Osteoblast (primary cell): Measurements from ENCODE around the gene SUGCT. TPM values are rescaled to one million over a fixed set of nuclear protein-coding genes. Genes with fewer than 3 reads are reported as not detected.

Experiments used
- DNase-seq: peaks from one replicate; pipeline ENCODE4 v3.0.0; 2011; ENCODE audit warnings: low spot score, mixed read lengths; ENCODE audit not compliant: insufficient read length; ENCODE audit errors: missing footprints
- H2AFZ ChIP-seq: 2 replicates; pipeline ENCODE4 v1.6.0; 2011; ENCODE audit warnings: mild to moderate bottlenecking, low read length
- H3K27ac ChIP-seq: 2 replicates; pipeline ENCODE4 v1.5.1; 2011; ENCODE audit warnings: mild to moderate bottlenecking, low read depth, low read length, moderate library complexity
- H3K27me3 ChIP-seq: 2 replicates; pipeline ENCODE4 v1.6.0; 2012; ENCODE audit warnings: mild to moderate bottlenecking, control low read depth, inconsistent platforms, low read length, moderate library complexity; ENCODE audit not compliant: insufficient read depth
- H3K36me3 ChIP-seq: 2 replicates; pipeline ENCODE4 v1.5.1; 2011; ENCODE audit warnings: mild to moderate bottlenecking, low read length, control low read depth, moderate library complexity; ENCODE audit not compliant: insufficient read depth
- H3K4me1 ChIP-seq: 2 replicates; pipeline ENCODE4 v1.5.1; 2011; ENCODE audit warnings: mild to moderate bottlenecking, low read length, control low read depth, moderate library complexity; ENCODE audit not compliant: insufficient read depth
- H3K4me2 ChIP-seq: 2 replicates; pipeline ENCODE4 v1.6.0; 2011; ENCODE audit warnings: mild to moderate bottlenecking, low read length; ENCODE audit not compliant: insufficient read depth
- H3K4me3 ChIP-seq: fragments of 200-600 bp; sonication (generic); 3 replicates; pipeline ENCODE4 v1.5.1; 2012; ENCODE audit warnings: mild to moderate bottlenecking, low read length, inconsistent platforms; ENCODE audit not compliant: insufficient read depth
- H3K79me2 ChIP-seq: 2 replicates; pipeline ENCODE4 v1.6.0; 2012; ENCODE audit warnings: mild to moderate bottlenecking, low read length, control low read depth, inconsistent platforms; ENCODE audit not compliant: insufficient read depth
- H3K9me3 ChIP-seq: 2 replicates; pipeline ENCODE4 v1.5.1; 2011; ENCODE audit warnings: low read depth, low read length, control low read depth
- H4K20me1 ChIP-seq: 2 replicates; pipeline ENCODE4 v1.6.0; 2012; ENCODE audit warnings: mild to moderate bottlenecking, low read length, control low read depth; ENCODE audit not compliant: insufficient read depth
- total RNA-seq: library from RNA; depleted of rRNA; stranded (reverse); fragments of >200 nt; gene quantifications from 2 replicates; pipeline ENCODE4 v1.2.3, GENCODE V29; 2012
- TF ChIP-seq, protein P1 (sequence below): IDR thresholded peaks from 2 replicates; pipeline ENCODE4 v1.5.1; 2011; ENCODE audit warnings: mild to moderate bottlenecking, low read depth, low read length, moderate library complexity; ENCODE audit errors: extremely low read depth

Gene SUGCT
- total RNA-seq, 1 donor, result 21.7 TPM

DNA sequence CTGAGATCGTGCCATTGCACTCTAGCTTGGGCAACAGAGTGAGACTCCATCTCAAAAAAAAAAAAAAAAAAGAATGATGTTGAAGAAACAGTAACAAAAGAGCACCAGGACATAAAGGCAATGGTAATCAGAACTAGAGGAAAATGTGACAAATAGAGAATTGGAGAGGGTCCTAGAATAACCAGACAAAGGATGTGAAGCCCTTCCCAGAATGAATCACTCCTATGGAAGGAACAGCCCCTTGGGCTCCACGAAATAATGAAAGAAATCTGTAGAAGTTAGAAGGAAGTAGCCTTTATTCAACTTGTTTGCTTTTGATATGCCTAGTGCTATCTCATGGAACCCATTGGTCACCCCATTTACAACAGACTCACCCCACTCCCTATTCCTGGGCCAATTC lies 169.2 kb downstream of the SUGCT start:
- TF ChIP-seq, protein P1, sequence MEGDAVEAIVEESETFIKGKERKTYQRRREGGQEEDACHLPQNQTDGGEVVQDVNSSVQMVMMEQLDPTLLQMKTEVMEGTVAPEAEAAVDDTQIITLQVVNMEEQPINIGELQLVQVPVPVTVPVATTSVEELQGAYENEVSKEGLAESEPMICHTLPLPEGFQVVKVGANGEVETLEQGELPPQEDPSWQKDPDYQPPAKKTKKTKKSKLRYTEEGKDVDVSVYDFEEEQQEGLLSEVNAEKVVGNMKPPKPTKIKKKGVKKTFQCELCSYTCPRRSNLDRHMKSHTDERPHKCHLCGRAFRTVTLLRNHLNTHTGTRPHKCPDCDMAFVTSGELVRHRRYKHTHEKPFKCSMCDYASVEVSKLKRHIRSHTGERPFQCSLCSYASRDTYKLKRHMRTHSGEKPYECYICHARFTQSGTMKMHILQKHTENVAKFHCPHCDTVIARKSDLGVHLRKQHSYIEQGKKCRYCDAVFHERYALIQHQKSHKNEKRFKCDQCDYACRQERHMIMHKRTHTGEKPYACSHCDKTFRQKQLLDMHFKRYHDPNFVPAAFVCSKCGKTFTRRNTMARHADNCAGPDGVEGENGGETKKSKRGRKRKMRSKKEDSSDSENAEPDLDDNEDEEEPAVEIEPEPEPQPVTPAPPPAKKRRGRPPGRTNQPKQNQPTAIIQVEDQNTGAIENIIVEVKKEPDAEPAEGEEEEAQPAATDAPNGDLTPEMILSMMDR, result no peak
- DNase-seq, result no peak
- H3K27me3 ChIP-seq, result no peaks in the 10 kb centered on the region
- no peaks in the 10 kb centered on the region for H4K20me1 ChIP-seq
- no peak overlapping the region for H3K27ac ChIP-seq
- H3K36me3 ChIP-seq, result no peaks in the 10 kb centered on the region
- H3K4me2 ChIP-seq, result no peak overlapping the region
- H3K9me3 ChIP-seq, result no peaks in the 10 kb centered on the region
- H3K4me1 ChIP-seq, result peaks cover 60% of the 10 kb centered on the region
- no peaks in the 10 kb centered on the region for H3K79me2 ChIP-seq
- no peak overlapping the region for H3K4me3 ChIP-seq
- no peak overlapping the region for H2AFZ ChIP-seq

DNA sequence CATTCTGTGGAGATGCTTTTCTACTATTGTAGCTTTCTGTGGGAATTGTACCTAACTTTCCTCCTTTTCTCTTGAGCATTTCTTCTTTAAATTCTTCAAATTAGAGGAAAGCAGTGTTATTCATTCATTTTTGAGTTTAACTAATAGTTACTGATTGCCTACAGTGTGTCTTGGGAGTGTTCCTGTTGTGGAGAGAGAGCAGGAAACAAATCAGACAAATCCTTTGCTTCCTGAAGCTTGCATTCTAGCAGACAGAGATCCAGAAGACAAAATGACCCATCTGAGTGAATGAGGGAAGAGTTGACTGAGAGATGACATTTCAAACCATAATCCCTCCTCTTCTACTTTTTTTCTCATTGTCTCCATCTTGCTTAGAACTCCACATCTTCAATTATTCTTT lies 170.4 kb downstream of the SUGCT start:
- H2AFZ ChIP-seq, result peak overlapping the region; percentile 35
- H3K4me3 ChIP-seq, result no peak overlapping the region
- H3K9me3 ChIP-seq, result no peaks in the 10 kb centered on the region
- H3K4me2 ChIP-seq, result no peak overlapping the region
- no peaks in the 10 kb centered on the region for H3K27me3 ChIP-seq
- TF ChIP-seq, protein P1, result no peak
- DNase-seq, result no peak
- H3K4me1 ChIP-seq, result peaks cover 50% of the 10 kb centered on the region
- H3K79me2 ChIP-seq, result no peaks in the 10 kb centered on the region
- peak overlapping the region; percentile 72 for H3K27ac ChIP-seq
- no peaks in the 10 kb centered on the region for H4K20me1 ChIP-seq
- no peaks in the 10 kb centered on the region for H3K36me3 ChIP-seq

DNA sequence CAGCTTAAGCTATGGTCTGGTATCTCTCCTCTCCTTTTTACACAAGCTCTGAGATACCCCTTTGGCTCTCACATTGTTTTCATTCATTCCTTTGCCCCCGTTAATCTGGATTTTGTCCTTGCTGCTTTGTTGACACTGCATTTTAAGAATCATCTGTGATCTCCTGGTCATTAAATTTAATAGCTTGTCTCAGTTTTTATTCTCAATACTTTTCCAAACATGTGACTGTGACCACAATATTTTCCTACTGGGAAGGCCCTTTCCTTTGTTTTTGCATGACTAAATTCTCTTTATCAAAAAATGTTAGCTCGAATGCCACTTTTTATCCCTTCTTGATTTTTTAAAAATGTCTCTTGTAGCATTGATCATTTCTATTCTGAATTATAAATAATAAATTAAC lies 171.2 kb downstream of the SUGCT start:
- Histone ChIP-seq H3K4me1 (peaks cover 45% of the 10 kb centered on the region), H3K36me3 (no peaks in the 10 kb centered on the region), H4K20me1 (no peaks in the 10 kb centered on the region), H3K4me2 (peak overlapping the region; percentile 36), H2AFZ (no peak overlapping the region), H3K27ac (peak overlapping the region; percentile 72), H3K4me3 (no peak overlapping the region), H3K79me2 (no peaks in the 10 kb centered on the region), H3K27me3 (no peaks in the 10 kb centered on the region), H3K9me3 (no peaks in the 10 kb centered on the region)
- TF ChIP-seq, protein P1, result no peak
- DNase-seq, result no peak

DNA sequence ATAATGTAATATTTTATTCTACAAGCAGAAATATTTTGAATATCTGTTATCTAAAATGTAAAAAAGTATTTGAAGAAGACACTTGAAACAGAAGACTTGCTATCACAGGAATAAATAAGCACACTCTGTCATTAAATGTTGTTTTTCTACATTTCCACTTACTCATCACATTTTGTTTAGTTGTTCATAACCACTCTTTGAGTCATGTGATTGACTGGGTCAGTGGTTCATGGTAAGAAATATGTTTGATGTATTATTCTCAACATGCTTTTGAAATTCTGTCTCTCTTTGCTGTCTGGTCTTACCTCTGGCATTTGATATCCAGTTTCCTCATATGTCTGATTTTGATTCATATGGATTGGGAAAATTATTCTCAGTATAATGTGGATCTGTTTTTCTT lies 171.8 kb downstream of the SUGCT start:
- peak overlapping the region; percentile 72 for H3K27ac ChIP-seq
- H2AFZ ChIP-seq, result no peak overlapping the region
- H3K79me2 ChIP-seq, result no peaks in the 10 kb centered on the region
- no peaks in the 10 kb centered on the region for H3K36me3 ChIP-seq
- H3K4me1 ChIP-seq, result peaks cover 41% of the 10 kb centered on the region
- H3K27me3 ChIP-seq, result no peaks in the 10 kb centered on the region
- H3K4me3 ChIP-seq, result no peak overlapping the region
- peak overlapping the region; percentile 36 for H3K4me2 ChIP-seq
- no peaks in the 10 kb centered on the region for H3K9me3 ChIP-seq
- H4K20me1 ChIP-seq, result no peaks in the 10 kb centered on the region
- no peak for DNase-seq
- TF ChIP-seq, protein P1, result no peak
